ENCODE measurements around the gene C2CD4C. TPM values are rescaled to one million over a fixed set of nuclear protein-coding genes. Genes with fewer than 3 reads are reported as not detected.

Gene C2CD4C
- total RNA-seq, 2 donors from 2014 or later: 0.52 to 0.96 TPM

- H3K36me3 ChIP-seq: no peaks in the 10 kb centered on the region
- H3K27me3 ChIP-seq: no peaks in the 10 kb centered on the region
- no peak for DNase-seq
- intact Hi-C loops (cut with DNase I): no loop called here
- H3K9me3 ChIP-seq: no peaks in the 10 kb centered on the region
- H3K4me1 ChIP-seq: no peaks in the 10 kb centered on the region
- no peak overlapping the region for H3K9ac ChIP-seq (ENCODE audit: low read depth in 2 of 2, low read length in 2 of 2)
- H3K4me3 ChIP-seq: no peak overlapping the region
- no peak overlapping the region for H3K27ac ChIP-seq
- TF ChIP-seq, protein P1, sequence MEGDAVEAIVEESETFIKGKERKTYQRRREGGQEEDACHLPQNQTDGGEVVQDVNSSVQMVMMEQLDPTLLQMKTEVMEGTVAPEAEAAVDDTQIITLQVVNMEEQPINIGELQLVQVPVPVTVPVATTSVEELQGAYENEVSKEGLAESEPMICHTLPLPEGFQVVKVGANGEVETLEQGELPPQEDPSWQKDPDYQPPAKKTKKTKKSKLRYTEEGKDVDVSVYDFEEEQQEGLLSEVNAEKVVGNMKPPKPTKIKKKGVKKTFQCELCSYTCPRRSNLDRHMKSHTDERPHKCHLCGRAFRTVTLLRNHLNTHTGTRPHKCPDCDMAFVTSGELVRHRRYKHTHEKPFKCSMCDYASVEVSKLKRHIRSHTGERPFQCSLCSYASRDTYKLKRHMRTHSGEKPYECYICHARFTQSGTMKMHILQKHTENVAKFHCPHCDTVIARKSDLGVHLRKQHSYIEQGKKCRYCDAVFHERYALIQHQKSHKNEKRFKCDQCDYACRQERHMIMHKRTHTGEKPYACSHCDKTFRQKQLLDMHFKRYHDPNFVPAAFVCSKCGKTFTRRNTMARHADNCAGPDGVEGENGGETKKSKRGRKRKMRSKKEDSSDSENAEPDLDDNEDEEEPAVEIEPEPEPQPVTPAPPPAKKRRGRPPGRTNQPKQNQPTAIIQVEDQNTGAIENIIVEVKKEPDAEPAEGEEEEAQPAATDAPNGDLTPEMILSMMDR (IDR thresholded peaks at IDR 0.05): no peak
These were observed 27.5 kb upstream of the C2CD4C start for GRCh38 chr19:436413-436950.

- Histone ChIP-seq H3K36me3 (no peaks in the 10 kb centered on the region), H3K4me3 (no peak overlapping the region), H3K27ac (no peak overlapping the region), H3K27me3 (no peaks in the 10 kb centered on the region), H3K4me1 (no peaks in the 10 kb centered on the region), H3K9ac (ENCODE audit: low read depth in 2 of 2, low read length in 2 of 2) (no peak overlapping the region), H3K9me3 (no peaks in the 10 kb centered on the region)
- no peak for DNase-seq
- TF ChIP-seq, protein P1 (IDR thresholded peaks at IDR 0.05): no peak
- intact Hi-C loops (cut with DNase I): no loop called here
These were observed 26.9 kb upstream of the C2CD4C start for GRCh38 chr19:435707-436412.

- Histone ChIP-seq H3K4me3 (no peak overlapping the region), H3K9me3 (no peaks in the 10 kb centered on the region), H3K9ac (ENCODE audit: low read depth in 2 of 2, low read length in 2 of 2) (no peak overlapping the region), H3K36me3 (no peaks in the 10 kb centered on the region), H3K27ac (no peak overlapping the region), H3K27me3 (no peaks in the 10 kb centered on the region), H3K4me1 (no peaks in the 10 kb centered on the region)
- TF ChIP-seq, protein P1 (IDR thresholded peaks at IDR 0.05): no peak
- intact Hi-C loops (cut with DNase I): no loop called here
- no peak for DNase-seq
These were observed 26.2 kb upstream of the C2CD4C start for GRCh38 chr19:435056-435706.

GRCh38 chr19:434152-434960, 25.4 kb upstream of the C2CD4C start:
- intact Hi-C loops (cut with DNase I): no loop called here
- H3K9me3 ChIP-seq: no peaks in the 10 kb centered on the region
- TF ChIP-seq, protein P1 (IDR thresholded peaks at IDR 0.05): no peak
- H3K27me3 ChIP-seq: no peaks in the 10 kb centered on the region
- no peaks in the 10 kb centered on the region for H3K4me1 ChIP-seq
- no peak for DNase-seq
- no peak overlapping the region for H3K27ac ChIP-seq
- no peaks in the 10 kb centered on the region for H3K36me3 ChIP-seq
- H3K4me3 ChIP-seq: no peak overlapping the region
- H3K9ac ChIP-seq (ENCODE audit: low read depth in 2 of 2, low read length in 2 of 2): no peak overlapping the region

DNA sequence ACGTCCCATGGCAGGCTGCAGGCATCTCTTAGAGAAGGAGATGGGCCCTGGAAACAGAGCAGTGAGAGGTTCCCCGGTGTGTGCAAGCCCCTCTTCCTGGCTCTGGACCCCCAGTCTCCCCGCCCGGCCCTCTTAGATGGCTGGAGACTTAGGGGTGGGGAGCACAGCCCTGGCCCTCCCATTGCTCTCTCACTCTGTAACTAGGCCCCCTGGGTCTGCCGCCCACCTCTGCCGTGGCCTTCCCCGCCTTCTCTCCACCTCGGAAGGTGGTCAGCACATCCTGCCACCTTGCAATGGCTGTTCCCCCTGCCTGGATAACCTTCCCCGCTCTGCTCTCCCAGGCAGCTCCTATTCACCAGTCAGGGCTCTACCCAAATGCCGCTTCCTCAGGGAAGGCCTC, 21.8 kb upstream of the C2CD4C start:
- intact Hi-C loops (cut with DNase I): no loop called here
- no peaks in the 10 kb centered on the region for H3K9me3 ChIP-seq
- H3K36me3 ChIP-seq: no peaks in the 10 kb centered on the region
- no peak for DNase-seq
- no peak overlapping the region for H3K27ac ChIP-seq
- no peaks in the 10 kb centered on the region for H3K4me1 ChIP-seq
- no peak overlapping the region for H3K4me3 ChIP-seq
- H3K27me3 ChIP-seq: no peaks in the 10 kb centered on the region
- H3K9ac ChIP-seq (ENCODE audit: low read depth in 2 of 2, low read length in 2 of 2): no peak overlapping the region
- TF ChIP-seq, protein P1 (IDR thresholded peaks at IDR 0.05): no peak

Measured in colonic mucosa (tissue), 4 donors.